SK-N-SH treated with all-trans-retinoic acid at 6 μM for 48 hours (cell line): ENCODE data around the gene LRRC8C.

Source experiments
- ATAC-seq: fragments of 200-7000 bp; cut with Tn5 transposase; 3 replicates; pipeline ENCODE4 v1.9.1; 2020; ENCODE audit warnings: mild to moderate bottlenecking, moderate library complexity
- ARNTL ChIP-seq: fragments of 450-650 bp; formaldehyde crosslinking; IDR thresholded peaks from 2 replicates; pipeline ENCODE4 v1.5.0; 2020; ENCODE audit warnings: low read depth, mild to moderate bottlenecking, moderate library complexity, borderline replicate concordance
- BACH2 ChIP-seq: fragments of 250-450 bp; sonication (Bioruptor Pico); IDR thresholded peaks from 2 replicates; pipeline ENCODE4 v1.9.0; 2021; ENCODE audit warnings: mild to moderate bottlenecking, borderline replicate concordance
- ESRRG ChIP-seq: fragments of 250-450 bp; sonication (Bioruptor Pico); IDR thresholded peaks from 2 replicates; pipeline ENCODE4 v1.6.1; 2021; ENCODE audit warnings: mild to moderate bottlenecking
- OSR1 ChIP-seq: fragments of 250-450 bp; sonication (Bioruptor Pico); IDR thresholded peaks from 2 replicates; pipeline ENCODE4 v1.8.0; 2022; ENCODE audit warnings: moderate library complexity, mild to moderate bottlenecking, inconsistent platforms
- POU6F1 ChIP-seq: fragments of 250-450 bp; sonication (Bioruptor Pico); IDR thresholded peaks from 2 replicates; pipeline ENCODE4 v1.8.0; 2021; ENCODE audit warnings: low read depth, mild to moderate bottlenecking, moderate library complexity, borderline replicate concordance
- PPARA ChIP-seq: fragments of 250-450 bp; sonication (Bioruptor Pico); IDR thresholded peaks from 2 replicates; pipeline ENCODE4 v1.5.0; 2020; ENCODE audit warnings: mild to moderate bottlenecking, borderline replicate concordance
- RARB ChIP-seq: fragments of 250-450 bp; sonication (Bioruptor Pico); IDR thresholded peaks from 2 replicates; pipeline ENCODE4 v1.8.0; 2021; ENCODE audit warnings: mild to moderate bottlenecking, moderate library complexity
- SNAI2 ChIP-seq: fragments of 250-450 bp; sonication (Bioruptor Pico); IDR thresholded peaks from 2 replicates; pipeline ENCODE4 v1.5.0; 2020; ENCODE audit warnings: mild to moderate bottlenecking, moderate library complexity
- TCF4 ChIP-seq: fragments of 250-450 bp; sonication (Bioruptor Pico); IDR thresholded peaks from 2 replicates; pipeline ENCODE4 v1.8.0; 2021; ENCODE audit warnings: mild to moderate bottlenecking, moderate library complexity, borderline replicate concordance
- TOX ChIP-seq: fragments of 250-450 bp; sonication (Bioruptor Pico); IDR thresholded peaks from 2 replicates; pipeline ENCODE4 v1.8.0; 2021; ENCODE audit warnings: mild to moderate bottlenecking, moderate library complexity, borderline replicate concordance
- TSHZ2 ChIP-seq: fragments of 250-450 bp; sonication (Bioruptor Pico); IDR thresholded peaks from 2 replicates; pipeline ENCODE4 v1.5.0; 2020; ENCODE audit warnings: mild to moderate bottlenecking, moderate library complexity
- ZC3H10 ChIP-seq: fragments of 250-450 bp; sonication (Bioruptor Pico); IDR thresholded peaks from 2 replicates; pipeline ENCODE4 v1.5.1; 2021; ENCODE audit warnings: mild to moderate bottlenecking, moderate library complexity
- ZFP3 ChIP-seq: fragments of 250-450 bp; sonication (Bioruptor Pico); IDR thresholded peaks from 2 replicates; pipeline ENCODE4 v1.5.0; 2020; ENCODE audit warnings: mild to moderate bottlenecking, moderate library complexity
- ZNF565 ChIP-seq: fragments of 450-650 bp; formaldehyde crosslinking; conservative IDR thresholded peaks from 2 replicates; pipeline ENCODE4 v1.5.0; 2020; ENCODE audit warnings: low read depth, mild to moderate bottlenecking, moderate library complexity
- ZNF8 ChIP-seq: fragments of 450-650 bp; formaldehyde crosslinking; IDR thresholded peaks from 2 replicates; pipeline ENCODE4 v1.5.0; 2020; ENCODE audit warnings: mild to moderate bottlenecking, moderate library complexity
- TF ChIP-seq, protein P1 (sequence below): fragments of 250-450 bp; sonication (Bioruptor Pico); IDR thresholded peaks from 2 replicates; pipeline ENCODE4 v1.5.1; 2021; ENCODE audit warnings: mild to moderate bottlenecking, moderate library complexity
- TF ChIP-seq, protein P2 (sequence below): fragments of 250-450 bp; sonication (Bioruptor Pico); IDR thresholded peaks from 2 replicates; pipeline ENCODE4 v1.5.1; 2020; ENCODE audit warnings: low read depth, mild to moderate bottlenecking, moderate library complexity
- TF ChIP-seq, protein P3 (sequence below): fragments of 250-450 bp; sonication (Bioruptor Pico); IDR thresholded peaks from 2 replicates; pipeline ENCODE4 v1.8.0; 2020; ENCODE audit warnings: mild to moderate bottlenecking, moderate library complexity, borderline replicate concordance

LRRC8C gene

DNA sequence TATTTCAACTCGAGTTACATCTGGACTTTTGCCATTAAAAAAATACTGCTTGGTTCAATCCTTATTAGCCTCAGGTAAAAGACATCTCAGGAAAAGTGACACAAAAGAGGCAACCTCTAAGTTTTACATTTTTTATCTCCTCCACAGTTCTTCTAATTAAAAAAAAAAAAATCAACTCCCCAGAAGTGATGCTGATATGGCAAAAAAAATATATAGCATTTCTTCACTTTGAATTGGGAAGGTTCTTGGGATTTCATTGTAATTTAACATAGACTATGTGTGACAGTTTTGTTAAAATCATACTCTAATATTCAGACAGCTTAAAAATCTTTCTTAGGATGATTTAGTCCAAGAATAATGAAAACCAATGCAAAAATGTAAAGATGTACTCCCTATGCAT lies 87.9 kb downstream of the LRRC8C start (continued):
- TF ChIP-seq, protein P1, sequence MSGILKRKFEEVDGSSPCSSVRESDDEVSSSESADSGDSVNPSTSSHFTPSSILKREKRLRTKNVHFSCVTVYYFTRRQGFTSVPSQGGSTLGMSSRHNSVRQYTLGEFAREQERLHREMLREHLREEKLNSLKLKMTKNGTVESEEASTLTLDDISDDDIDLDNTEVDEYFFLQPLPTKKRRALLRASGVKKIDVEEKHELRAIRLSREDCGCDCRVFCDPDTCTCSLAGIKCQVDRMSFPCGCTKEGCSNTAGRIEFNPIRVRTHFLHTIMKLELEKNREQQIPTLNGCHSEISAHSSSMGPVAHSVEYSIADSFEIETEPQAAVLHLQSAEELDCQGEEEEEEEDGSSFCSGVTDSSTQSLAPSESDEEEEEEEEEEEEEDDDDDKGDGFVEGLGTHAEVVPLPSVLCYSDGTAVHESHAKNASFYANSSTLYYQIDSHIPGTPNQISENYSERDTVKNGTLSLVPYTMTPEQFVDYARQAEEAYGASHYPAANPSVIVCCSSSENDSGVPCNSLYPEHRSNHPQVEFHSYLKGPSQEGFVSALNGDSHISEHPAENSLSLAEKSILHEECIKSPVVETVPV (CRISPR knock-in tag), result no peak
- no peak for TF ChIP-seq ZFP3 (CRISPR knock-in tag)
- TF ChIP-seq TOX (CRISPR knock-in tag), result no peak

- no peak for ATAC-seq
- TF ChIP-seq SNAI2 (CRISPR knock-in tag), result no peak
- TF ChIP-seq, protein P2, sequence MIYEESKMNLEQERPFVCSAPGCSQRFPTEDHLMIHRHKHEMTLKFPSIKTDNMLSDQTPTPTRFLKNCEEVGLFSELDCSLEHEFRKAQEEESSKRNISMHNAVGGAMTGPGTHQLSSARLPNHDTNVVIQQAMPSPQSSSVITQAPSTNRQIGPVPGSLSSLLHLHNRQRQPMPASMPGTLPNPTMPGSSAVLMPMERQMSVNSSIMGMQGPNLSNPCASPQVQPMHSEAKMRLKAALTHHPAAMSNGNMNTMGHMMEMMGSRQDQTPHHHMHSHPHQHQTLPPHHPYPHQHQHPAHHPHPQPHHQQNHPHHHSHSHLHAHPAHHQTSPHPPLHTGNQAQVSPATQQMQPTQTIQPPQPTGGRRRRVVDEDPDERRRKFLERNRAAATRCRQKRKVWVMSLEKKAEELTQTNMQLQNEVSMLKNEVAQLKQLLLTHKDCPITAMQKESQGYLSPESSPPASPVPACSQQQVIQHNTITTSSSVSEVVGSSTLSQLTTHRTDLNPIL (CRISPR knock-in tag), result no peak
- TF ChIP-seq TSHZ2 (CRISPR knock-in tag), result no peak
- no peak for TF ChIP-seq PPARA (CRISPR knock-in tag)
- no peak for TF ChIP-seq OSR1 (CRISPR knock-in tag)
- no peak for TF ChIP-seq TOX (CRISPR knock-in tag)
- TF ChIP-seq RARB, result no peak
- TF ChIP-seq TCF4 (CRISPR knock-in tag), result no peak
- TF ChIP-seq, protein P3, sequence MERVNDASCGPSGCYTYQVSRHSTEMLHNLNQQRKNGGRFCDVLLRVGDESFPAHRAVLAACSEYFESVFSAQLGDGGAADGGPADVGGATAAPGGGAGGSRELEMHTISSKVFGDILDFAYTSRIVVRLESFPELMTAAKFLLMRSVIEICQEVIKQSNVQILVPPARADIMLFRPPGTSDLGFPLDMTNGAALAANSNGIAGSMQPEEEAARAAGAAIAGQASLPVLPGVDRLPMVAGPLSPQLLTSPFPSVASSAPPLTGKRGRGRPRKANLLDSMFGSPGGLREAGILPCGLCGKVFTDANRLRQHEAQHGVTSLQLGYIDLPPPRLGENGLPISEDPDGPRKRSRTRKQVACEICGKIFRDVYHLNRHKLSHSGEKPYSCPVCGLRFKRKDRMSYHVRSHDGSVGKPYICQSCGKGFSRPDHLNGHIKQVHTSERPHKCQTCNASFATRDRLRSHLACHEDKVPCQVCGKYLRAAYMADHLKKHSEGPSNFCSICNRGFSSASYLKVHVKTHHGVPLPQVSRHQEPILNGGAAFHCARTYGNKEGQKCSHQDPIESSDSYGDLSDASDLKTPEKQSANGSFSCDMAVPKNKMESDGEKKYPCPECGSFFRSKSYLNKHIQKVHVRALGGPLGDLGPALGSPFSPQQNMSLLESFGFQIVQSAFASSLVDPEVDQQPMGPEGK (CRISPR knock-in tag), result no peak
- TF ChIP-seq ZFP3 (CRISPR knock-in tag), result no peak
- no peak for TF ChIP-seq BACH2
- TF ChIP-seq ARNTL, result no peak
- no peak for TF ChIP-seq ZC3H10 (CRISPR knock-in tag)
- no peak for TF ChIP-seq ESRRG (CRISPR knock-in tag)
- TF ChIP-seq, all 23 proteins: peak for 0
Observed at GRCh38 chr1:89721351-89721750, 88.4 kb downstream of the LRRC8C start.

- no peak for ATAC-seq
- TF ChIP-seq, protein P1 (CRISPR knock-in tag), result no peak
- TF ChIP-seq, protein P3 (CRISPR knock-in tag), result no peak
- TF ChIP-seq ZNF8 (CRISPR knock-in tag) (no peak), ZFP3 (CRISPR knock-in tag) (no peak), ZNF565 (CRISPR knock-in tag) (no peak), ARNTL (no peak), POU6F1 (no peak)
- TF ChIP-seq, all 23 proteins: peak for 0
Observed at GRCh38 chr1:89723144-89723543, 90.2 kb downstream of the LRRC8C start.
